ENCODE data around the gene ADI1. TPM values are rescaled to one million over a fixed set of nuclear protein-coding genes. Genes with fewer than 3 reads are reported as not detected.

ADI1 gene
- total RNA-seq, 1 donor: 66.5 TPM

- TF ChIP-seq CTCF (IDR thresholded peaks at IDR 0.05; ENCODE audit: insufficient read depth, low read depth, low read length): no peak
- peak; percentile 59 for DNase-seq (ENCODE audit: low read depth)
- no peak overlapping the region for H3K4me3 ChIP-seq (ENCODE audit: low read depth, low read length)
Observed at GRCh38 chr2:3465328-3465727, 54.0 kb downstream of the ADI1 start.

- no peak for TF ChIP-seq CTCF (IDR thresholded peaks at IDR 0.05; ENCODE audit: insufficient read depth, low read depth, low read length)
- no peak for DNase-seq (ENCODE audit: low read depth)
- H3K4me3 ChIP-seq (ENCODE audit: low read depth, low read length): no peak overlapping the region
Observed at GRCh38 chr2:3464401-3465005, 54.8 kb downstream of the ADI1 start.

GRCh38 chr2:3463944-3464343 is 55.4 kb downstream of the ADI1 start:
- no peak for TF ChIP-seq CTCF (IDR thresholded peaks at IDR 0.05; ENCODE audit: insufficient read depth, low read depth, low read length)
- no peak for DNase-seq (ENCODE audit: low read depth)

GRCh38 chr2:3463186-3463835 is 56.0 kb downstream of the ADI1 start:
- no peak for DNase-seq (ENCODE audit: low read depth)
- TF ChIP-seq CTCF (IDR thresholded peaks at IDR 0.05; ENCODE audit: insufficient read depth, low read depth, low read length): no peak
- H3K4me3 ChIP-seq (ENCODE audit: low read depth, low read length): no peak overlapping the region

More at GRCh38 chr2:3463944-3464343, 55.4 kb downstream of the ADI1 start:
- no peak overlapping the region for H3K4me3 ChIP-seq (ENCODE audit: low read depth, low read length)

GRCh38 chr2:3462493-3463104 is 56.7 kb downstream of the ADI1 start:
- H3K4me3 ChIP-seq (ENCODE audit: low read depth, low read length): no peak overlapping the region
- DNase-seq (ENCODE audit: low read depth): no peak
- no peak for TF ChIP-seq CTCF (IDR thresholded peaks at IDR 0.05; ENCODE audit: insufficient read depth, low read depth, low read length)

- TF ChIP-seq CTCF (IDR thresholded peaks at IDR 0.05; ENCODE audit: insufficient read depth, low read depth, low read length): peak; percentile 95
- peak; percentile 72 for DNase-seq (ENCODE audit: low read depth)
- H3K4me3 ChIP-seq (ENCODE audit: low read depth, low read length): no peak overlapping the region
Observed at GRCh38 chr2:3461801-3462492, 57.4 kb downstream of the ADI1 start.

Data from fibroblast of villous mesenchyme (primary cell).